ENCODE data around the gene CDH12.

GRCh38 chr5:22079566-22079965, 773.6 kb downstream of the CDH12 start:
- no peak for TF ChIP-seq POLR2A (IDR thresholded peaks at IDR 0.05; ENCODE audit: low read length)
- TF ChIP-seq GATA1 (IDR thresholded peaks at IDR 0.05; ENCODE audit: low read depth, low read length): no peak

All from erythroblast (primary cell).